ENCODE results near the gene NACC1.

Gene NACC1

DNA sequence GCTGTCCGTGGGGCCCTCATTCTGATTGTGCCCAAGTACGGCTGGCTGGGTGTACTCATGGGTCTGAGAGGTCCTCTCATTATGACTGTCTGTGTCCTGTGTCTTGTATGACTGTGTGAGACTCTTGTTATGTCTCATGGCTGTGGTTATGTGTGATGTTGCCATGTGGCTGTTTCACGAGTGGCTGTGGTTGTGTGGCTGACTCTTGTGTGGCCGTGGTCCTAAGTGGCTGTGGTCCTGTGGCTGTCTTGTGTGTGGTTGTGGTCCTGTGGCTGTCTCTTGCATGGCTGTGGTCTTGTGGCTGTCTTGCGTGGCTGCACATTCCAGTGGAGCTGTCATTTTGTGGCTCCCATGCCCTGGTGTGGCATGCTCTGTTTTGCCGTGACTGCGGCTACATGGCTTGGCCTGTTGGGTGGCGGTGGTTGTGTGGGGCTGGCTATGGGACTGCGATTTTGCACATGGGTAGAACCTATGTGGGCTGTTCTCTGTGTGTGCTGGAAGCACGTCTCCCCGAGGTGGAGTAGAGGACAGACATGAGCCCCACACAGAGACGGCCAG, 18.0 kb upstream of the NACC1 start:
- no peak for DNase-seq (ENCODE audit: low read depth in 3 of 3)

DNA sequence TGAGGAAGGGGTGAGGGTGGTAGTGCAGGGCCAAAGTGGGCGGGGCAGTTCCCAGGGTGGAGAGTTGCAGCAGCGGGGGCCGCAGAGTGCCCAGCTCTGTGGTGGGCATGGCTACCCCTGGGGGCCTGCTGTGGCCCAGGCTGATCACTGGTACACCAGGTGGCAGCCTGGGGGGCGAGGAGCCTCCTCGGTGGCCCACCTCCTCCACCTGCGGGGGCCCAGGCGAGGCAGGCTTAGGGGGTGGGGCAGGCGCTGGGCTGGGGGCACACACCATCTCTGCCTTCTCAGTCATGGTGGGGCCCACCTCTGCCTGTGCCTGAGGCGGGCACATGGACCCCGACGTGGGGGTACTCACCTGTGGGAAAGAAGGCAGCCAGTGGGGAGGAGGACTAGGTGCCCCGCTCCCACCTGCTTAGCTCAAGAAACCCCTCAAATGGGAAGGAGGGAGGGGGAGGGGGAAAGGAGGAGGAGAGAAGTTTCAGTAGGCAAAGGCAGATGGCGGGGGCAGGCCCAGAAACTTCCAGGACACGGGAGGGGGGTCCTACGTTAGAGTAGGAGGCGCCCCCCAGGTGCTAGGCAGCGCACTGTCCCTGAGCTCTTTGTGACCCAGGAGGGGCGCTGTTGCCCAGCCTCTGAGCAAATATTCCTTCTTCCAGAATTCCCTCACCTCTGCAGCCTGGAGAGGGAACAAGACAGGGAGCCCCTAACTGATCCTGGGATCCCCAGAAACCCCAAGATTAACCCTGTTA, 17.0 kb upstream of the NACC1 start:
- no peak for DNase-seq (ENCODE audit: low read depth in 3 of 3)

DNA sequence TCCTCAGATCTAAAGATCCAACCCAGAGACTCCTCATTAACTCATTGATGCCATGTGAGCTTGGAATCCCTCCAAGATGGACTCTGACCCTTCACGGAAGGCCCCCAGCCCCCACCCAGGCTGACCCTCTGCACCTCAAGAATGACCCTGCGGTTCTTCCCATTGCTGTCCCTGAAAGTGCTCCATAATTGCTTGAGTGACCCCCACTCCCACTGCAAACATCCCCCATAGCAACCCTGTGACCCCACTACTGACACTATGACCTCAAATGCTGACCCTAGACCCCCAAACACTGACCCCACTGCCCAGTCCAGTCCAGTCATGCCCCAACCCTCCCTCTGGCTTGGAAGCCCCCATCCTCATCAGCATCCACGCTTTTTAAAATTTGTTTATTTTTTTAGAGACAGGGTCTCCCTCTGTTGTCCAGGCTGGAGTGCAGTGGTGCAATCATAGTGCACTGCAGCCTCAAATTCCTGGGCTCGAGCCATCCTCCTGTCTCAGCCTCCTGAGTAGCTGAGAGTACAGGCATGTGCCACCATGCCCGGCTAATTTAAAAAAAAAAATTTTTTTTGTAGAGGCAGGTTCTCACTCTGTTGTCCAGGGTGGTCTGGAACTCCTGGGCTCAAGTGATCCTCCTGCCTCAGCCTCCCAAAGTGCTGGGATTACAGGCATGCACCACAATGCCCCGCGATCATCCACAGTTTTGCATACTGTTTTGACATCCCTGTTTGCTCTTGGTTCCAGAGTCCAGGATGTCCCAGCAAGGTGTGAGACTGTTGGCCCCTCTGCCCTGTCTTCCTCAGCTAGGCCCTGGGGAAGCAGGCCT, 16.3 kb upstream of the NACC1 start:
- no peak for DNase-seq (ENCODE audit: low read depth in 3 of 3)

DNA sequence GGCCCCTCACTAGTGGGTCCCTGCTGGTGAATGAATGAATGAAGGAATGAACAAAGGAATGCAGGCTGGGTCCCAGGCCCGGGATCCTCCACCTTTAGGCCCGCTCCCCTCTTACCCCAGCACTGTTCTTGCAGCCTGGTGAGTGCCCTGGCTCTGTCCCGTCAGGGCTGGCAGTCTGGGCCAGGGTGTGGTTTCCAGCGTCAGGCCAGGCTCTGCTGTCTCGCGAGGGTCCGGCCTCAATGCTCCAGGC, 15.7 kb upstream of the NACC1 start:
- no peak for DNase-seq (ENCODE audit: low read depth in 3 of 3)

DNA sequence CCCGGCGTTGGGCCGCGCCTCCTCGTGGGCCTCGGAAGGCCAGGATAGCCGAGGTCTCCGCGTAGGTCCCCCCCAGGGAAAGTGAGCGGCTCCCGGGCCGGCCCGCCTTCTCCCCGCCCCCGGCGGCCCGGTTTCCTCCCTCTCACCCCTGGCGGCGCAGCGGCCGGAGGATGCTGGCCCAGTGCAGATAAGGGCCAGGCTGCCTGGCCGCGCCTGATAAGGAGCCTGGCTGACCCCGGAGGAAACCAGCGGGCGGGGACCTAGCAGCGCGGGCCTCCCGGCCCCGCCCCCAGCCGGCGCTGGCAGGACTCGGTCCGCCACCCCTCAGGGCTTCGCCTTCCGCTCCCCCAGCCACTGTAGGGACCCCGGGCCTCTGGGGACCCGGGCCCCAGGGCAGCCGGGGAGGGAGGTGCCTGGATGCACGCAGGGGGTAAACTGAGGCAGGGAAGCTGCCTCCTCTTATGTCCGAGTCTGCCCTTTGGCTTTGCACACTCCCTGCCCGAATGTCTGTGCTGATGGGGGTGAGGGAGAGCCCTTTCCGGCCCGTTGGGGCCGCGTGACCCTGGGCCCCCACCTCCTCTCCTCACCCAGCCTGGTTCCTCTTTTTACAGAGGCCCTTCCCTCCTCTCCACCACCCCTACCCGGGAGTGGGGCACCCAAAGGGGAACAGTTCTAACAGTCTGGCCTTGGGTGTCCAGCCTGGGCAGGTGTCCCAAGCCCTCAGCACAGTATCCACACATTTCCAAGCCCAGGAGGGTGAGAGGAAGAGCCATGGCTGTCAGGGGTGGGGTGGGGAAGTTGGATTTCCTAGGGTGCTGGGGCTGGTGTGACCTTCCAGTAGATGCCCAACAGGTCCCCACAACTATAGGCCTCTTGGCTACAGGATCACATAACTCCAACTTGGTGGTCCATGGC, 15.1 kb upstream of the NACC1 start, which contains the start of gene LYL1:
TSS of gene LYL1 (minus strand) at position 193 of the 915 bp plus-strand sequence. CDS start 1,687 bp downstream, outside the sequence.
- no peak for DNase-seq (ENCODE audit: low read depth in 3 of 3)

DNA sequence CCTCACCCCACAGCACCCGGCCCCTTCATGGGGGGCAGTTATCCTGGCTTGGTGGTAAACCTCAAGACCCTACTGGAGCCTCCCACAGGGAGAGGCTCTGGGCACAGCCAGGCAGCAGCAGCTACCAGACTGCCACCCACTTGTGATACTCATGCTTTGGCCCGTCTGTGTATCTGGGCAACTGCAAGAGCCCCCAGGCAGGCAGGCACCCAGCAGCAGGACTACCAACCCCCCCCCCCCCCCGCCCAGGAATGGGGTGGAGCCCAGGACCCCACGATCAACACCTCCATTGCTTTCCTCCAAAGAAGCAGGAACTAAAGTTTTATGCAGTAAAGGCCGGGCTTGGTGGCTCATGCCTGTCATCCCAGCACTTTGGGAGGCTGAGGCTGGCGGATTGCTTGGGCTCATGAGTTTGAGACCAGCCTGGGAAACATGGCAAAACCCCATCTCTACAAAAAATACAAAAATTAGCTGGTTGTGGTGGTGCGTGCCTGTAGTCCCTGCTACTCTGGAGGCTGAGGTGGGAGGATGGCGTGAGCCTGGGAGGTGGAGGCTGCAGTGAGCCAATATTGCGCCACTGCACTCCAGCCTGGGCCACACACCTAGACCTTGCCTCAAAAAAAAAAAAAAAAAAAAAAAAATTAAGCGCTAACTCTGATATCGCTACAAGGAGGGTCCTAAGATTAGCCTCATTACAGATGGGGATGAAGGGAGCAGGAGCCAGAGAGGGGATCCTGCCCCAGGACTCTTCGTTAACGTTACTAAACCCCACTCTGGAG, 14.3 kb upstream of the NACC1 start:
- DNase-seq (ENCODE audit: low read depth in 3 of 3) = no peak

DNA sequence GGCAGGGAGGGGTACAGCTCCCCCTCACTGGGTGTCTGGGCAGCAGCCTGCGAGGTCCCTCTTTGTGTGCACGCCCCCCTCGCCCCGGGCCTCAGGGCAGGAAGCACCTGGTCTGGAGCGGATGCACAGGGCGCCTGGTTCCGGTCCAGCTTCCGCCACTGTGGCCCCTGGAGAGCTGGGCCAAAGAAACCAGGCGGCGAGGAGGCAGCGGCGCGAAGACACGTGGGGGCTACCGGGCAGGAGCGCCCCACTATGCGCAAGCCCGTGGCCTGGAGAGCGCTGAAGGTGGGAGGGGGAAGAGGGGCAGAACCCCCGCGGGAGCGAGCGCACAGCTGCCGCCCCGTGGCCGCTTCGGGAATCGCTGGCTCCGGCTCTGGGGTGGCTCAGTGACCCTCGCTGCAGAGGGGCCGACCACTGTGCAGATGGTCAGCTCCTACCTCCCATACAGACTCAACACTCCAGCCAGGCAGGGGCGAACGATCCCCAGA, 13.7 kb upstream of the NACC1 start:
- DNase-seq (ENCODE audit: low read depth in 3 of 3) = peak in 1 of 3 experiments; percentile 45

DNA sequence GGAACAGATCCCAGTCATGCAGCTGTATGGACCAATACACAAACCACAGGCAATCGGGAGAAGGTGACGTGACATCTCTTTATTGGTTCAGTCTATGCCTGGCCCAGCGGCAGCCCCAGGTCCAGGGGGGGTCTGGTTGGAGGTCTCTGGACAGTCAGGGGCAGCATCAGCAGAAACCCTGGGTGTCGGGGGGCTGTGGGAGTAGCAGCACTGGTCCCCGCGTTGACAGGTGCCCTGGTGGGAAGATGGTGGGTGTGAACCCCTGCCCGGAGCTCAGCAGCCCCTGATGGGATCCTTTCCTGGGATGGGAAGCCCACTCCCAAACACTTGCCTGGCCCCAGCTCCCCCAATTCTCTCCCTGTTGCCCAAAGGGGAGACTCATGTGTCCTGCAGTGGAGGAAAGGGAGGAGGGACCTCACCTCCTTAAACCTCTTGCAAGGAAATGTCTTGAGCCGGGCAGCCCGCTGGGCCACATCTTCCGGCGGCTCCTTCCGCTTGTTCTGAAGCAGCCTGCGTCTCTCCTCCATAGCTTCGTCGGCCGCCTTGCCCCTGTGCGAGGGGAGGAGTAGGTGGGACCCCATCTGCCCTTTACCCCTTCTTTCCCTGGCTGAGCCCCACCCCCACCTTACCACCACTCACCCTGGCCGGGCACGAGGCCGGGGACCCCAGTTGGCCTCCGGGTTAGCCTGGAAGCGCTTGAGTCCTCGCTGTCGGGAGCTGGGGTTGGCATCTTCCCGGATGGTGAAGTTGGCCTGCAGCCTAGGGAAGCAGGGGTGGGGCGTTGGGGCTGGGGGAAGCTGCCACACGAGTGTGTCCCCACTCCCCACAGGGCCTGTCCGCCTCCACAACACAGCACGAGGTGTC, 13.0 kb upstream of the NACC1 start:
- no peak for DNase-seq (ENCODE audit: low read depth in 3 of 3)

DNA sequence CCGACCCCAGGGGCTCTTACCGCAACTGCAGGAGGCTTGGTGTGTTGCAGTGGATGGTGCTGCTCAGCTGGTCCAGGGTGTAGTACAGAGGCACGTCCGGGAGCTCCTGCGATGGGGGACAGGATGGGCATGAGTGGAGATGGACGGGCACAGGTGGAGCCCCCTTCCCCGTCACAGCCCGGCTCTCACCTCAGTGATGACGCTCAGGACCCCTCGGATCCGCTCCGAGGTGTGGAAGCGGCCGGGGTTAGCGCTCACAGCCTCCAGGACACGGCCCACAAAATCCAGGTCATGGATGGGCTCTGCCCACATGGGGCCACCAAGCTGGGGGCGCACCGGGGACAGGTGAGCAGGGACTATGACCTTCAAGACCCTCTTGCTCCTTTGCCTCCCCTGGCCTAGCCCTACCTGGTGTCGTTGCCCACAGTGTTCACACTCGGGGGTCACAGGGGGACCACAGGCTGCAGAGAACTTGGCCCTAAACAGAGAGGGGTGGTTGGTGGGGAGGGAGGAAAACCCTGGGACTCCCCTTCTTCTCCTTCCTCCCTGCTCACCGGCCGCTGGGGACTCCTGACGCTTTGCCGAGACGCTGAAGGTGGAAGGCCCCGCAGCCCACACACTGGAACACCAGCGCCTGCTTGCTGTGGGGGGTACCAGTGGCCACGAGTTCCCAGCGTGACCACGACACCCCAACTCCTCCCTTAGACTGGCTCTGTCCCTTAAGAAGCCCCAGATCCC, 8.5 kb upstream of the NACC1 start:
- DNase-seq (ENCODE audit: low read depth in 3 of 3) = no peak

DNA sequence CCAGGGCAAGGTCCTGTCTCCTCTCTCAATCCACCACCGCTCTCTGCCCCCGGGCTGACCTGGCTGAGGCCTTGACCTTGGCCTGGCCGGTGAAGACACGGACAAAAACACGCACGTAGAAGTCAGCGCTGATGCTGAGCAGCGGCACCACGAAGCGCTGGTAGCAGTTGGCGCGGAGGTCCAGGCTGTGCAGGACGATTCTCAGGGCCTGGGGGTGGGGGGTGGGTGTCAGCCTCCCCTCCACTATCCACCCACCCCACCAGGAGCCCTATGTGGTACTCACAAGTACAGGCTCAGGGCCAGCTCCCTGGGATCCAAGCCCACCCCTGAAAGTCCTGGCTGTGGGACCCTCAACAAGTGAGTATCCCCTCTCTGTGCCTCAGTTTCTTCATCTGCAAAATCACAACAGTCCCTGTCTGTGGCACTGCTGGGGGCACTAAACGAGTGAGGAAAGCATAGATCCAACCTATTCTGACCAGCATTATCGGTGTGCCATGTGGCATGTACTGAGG, 7.9 kb upstream of the NACC1 start:
- no peak for DNase-seq (ENCODE audit: low read depth in 3 of 3)

DNA sequence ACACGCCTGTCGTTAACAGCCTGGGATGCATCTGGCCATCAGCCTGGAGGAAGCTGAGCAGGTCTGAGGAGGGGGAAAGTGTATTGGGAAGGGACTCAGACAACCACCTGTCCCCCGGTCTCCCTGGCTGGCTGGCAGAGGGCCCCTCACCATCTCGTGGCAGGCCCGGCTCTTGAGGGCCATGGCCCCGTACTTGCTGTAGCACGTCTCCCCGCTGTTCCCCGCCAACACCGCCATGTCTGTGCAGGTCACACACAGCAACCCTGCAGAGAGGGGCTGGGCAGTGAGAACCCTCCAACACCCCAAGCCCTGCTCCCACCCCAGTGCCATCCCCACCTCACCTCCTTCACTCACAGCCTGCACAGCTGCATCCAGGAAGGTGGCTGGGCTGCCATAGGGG, 5.5 kb upstream of the NACC1 start:
- no peak for DNase-seq (ENCODE audit: low read depth in 3 of 3)

DNA sequence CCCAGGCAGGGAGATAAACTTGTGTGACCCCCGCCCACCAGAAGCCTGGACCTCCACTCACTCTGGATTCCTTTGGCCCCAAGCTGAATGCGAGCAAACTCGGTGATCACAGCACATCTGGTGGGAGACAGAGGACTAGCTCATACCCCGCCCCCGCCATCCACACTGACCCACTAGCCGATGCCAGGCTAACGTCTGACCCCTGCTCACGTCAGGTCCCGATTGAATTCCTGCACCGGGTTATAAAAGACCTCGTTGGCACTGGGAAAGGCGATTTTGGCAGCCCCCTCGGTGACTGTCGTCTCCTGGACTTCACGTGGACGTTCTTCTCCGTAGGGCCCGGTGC, 2.2 kb upstream of the NACC1 start:
- DNase-seq (ENCODE audit: low read depth in 3 of 3) = no peak

DNA sequence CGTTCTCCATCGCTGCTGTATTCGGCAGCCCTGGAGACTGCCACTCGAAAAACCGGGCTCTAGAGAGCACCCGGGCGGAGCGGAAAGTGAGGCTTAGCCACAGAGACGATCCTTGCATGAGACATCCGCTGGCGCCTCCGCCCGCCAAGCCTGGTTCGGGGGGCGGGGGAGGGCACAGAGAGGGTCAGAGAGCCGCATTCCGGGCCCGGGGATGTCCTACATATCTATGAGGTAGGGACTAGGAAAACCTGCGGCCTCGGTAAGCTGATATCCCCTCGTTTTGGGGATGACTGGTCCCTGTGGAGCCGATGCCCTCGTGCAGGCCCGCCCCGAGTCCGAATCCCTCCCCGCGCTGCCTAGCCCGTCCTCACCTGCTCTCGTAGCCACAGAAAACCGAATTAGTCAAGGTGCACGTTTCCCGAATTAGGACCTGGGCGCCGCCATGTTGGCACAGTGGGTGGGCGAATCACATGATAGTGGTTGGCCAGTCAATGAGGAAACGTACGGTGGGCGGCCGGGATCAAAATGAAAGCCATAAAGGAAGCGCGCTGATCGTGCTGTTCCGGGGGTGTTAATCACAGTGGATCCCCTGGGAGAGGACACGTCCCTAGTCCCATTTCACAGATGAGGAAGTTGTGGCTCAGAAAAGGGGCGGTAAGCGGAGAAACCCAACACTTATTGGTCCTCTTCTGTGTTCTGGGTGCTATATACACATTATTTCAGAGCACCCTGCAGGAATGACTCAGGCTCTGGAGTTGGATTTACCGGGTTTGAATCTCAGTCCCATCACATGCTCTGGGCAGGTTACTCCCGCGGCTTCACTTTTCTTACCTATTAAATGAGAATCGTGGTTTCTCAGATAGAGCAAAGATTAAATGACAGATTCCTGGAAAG, 1.5 kb upstream of the NACC1 start, which contains the start of gene TRMT1:
TSS of gene TRMT1 (minus strand) at position 459 of the 894 bp plus-strand sequence. CDS start at position 118, 341 bp downstream.
- peak; percentile 83 to 87 (median 87) for DNase-seq (ENCODE audit: low read depth in 3 of 3)

DNA sequence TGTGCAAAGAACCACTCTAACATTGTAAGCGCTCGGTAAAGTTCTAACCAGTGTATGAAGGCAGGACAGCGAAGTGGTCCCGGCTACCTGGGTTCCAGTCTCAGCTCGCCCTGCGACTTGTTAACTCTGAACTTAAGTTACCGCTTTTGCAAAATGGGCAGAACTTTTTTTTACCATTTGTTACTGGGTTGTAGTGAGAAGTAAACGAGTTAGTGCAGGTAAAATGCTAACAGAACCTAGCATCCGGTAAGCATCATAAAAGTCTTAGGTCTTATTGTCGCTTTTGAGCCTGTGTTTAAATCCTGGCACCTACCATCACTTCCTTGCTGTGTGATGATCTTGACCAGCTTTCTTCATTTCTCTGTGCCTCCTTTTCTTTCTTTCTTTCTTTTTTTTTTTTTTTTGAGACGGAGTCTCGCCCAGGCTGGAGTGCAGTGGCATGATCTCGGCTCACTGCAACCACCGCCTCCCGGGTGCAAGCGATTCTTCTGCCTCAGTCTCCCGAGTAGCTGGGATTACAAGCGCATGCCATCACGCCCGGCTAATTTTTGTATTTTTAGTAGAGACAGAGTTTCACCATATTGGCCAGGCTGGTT, 790 bp upstream of the NACC1 start:
- no peak for DNase-seq (ENCODE audit: low read depth in 3 of 3)

DNA sequence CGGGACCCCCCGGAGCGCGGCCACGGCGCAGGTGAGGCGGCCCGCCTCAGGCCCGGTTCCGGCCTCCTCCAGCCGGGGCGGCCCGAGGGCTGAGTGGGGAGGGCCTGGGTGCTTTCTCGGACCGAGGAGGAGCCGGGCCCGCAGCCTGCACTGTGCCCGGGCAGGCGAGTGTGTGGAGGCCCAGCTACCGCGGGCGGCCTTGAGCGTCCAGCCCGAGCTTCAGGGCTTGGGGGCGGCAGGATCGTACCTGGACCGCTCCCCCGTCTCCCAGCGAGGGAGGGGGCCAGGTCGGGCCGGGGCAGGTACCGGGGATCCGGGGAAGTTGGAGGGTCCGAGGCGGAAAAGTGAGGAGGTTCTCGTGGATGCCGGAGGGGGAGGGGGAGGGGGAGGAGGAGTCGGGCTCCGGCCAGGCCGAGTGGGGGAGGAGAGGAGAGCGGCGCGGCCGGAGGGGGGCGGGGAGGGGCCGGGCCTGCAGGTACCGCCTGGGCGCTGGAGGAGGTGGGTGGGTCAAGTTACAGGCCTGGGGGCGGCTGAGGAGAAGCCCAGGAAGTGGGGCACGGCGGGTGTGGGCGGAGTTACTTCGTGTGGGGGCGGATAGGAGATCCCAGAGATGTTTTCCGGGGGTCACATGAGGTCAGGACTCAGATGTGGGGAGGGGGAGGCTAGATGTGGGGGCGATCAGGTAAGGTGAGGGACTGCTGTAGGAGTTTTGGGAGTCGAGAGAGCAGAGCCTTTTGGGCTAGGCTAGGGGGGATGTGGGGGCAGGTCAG, 545 bp downstream of the NACC1 start:
- DNase-seq (ENCODE audit: low read depth in 3 of 3) = peak in 1 of 3 experiments; percentile 46

DNA sequence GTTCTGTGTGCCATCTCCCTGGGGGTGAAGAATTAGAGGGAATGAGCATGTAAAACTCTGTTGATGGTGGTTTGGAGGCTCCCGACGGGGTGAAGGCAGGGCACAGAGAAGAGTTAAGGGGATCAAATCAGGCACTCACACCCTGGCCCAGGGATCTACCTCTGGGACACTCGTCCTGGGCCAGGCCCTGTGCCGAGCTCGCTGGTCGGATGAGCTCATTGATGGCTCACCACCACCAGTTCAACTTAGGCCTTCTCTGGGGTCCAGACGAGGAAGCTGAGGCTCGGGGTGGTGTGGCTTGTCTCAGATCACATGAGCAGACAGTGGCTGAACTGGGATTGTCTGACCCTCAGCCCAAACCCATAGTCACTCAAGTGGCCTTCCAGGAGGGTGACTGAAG, 1.6 kb downstream of the NACC1 start:
- no peak for DNase-seq (ENCODE audit: low read depth in 3 of 3)

DNA sequence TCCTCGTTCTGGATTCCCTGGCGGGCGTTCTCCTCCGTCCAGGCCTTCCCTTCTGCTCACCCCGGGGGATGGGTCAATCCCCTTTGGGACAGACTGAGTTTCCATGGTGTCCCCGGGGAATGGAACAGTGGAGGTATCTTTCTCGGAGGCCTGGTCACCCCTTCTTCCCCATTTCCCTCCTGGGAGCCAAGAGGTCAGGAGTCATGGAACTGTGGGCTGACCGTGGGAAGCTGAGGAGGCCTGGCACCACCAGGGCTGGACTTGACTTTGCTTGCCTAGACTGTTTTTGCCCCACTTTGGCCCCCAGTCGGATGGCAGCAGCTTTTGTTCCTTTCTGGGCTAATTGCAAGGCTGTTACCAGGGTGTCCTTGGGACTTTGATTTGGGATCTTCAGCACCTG, 2.0 kb downstream of the NACC1 start:
- DNase-seq (ENCODE audit: low read depth in 3 of 3) = no peak
